Measurements from ENCODE around the gene SLC39A11. TPM values are rescaled to one million over a fixed set of nuclear protein-coding genes. Genes with fewer than 3 reads are reported as not detected.

The SLC39A11 gene
- total and polyA plus RNA-seq, 4 donors, result 18.9 to 44.9 (median 28.2) TPM

GRCh38 chr17:72671016-72671415 lies 421.5 kb downstream of the SLC39A11 start:
- H3K9me3 ChIP-seq (ENCODE audit: control insufficient read depth in 4 of 4, low read length in 3 of 4), result no peaks in the 10 kb centered on the region
- H3K27me3 ChIP-seq (ENCODE audit: control insufficient read depth in 4 of 4, insufficient read depth in 4 of 4, low read length in 3 of 4), result no peaks in the 10 kb centered on the region
- H3K4me1 ChIP-seq (ENCODE audit: control insufficient read depth in 4 of 4, insufficient read depth in 4 of 4, low read length in 3 of 4), result no peaks in the 10 kb centered on the region
- no peak overlapping the region for H3K4me3 ChIP-seq (ENCODE audit: low read depth in 1 of 3, low read length in 3 of 3)
- H3K9ac ChIP-seq (ENCODE audit: low read depth in 1 of 2, low read length in 2 of 2), result no peak overlapping the region
- DNase-seq (ENCODE audit: low spot score), result no peak
- no peak for TF ChIP-seq ZBTB33 (IDR thresholded peaks at IDR 0.05)
- TF ChIP-seq SP1 (IDR thresholded peaks at IDR 0.05), result no peak
- no peak for TF ChIP-seq HNF4A (conservative IDR thresholded peaks at IDR 0.05)
- no peak for TF ChIP-seq MAX (IDR thresholded peaks at IDR 0.05)
- no peak for TF ChIP-seq RXRA (IDR thresholded peaks at IDR 0.05)
- TF ChIP-seq CTCF (IDR thresholded peaks at IDR 0.05; ENCODE audit: low read depth, low read length, missing input control), result no peak
- no peak for TF ChIP-seq RAD21 (IDR thresholded peaks at IDR 0.05)
- TF ChIP-seq ATF3 (IDR thresholded peaks at IDR 0.05), result no peak
- no peak for TF ChIP-seq HNF4G (IDR thresholded peaks at IDR 0.05)
- no peak overlapping the region for H3K27ac ChIP-seq (ENCODE audit: low read depth in 1 of 2, low read length in 2 of 2)
- H3K36me3 ChIP-seq (ENCODE audit: control insufficient read depth in 4 of 4, insufficient read depth in 3 of 4, low read depth in 1 of 4, low read length in 3 of 4), result no peaks in the 10 kb centered on the region

- Histone ChIP-seq H3K4me1 (ENCODE audit: control insufficient read depth in 4 of 4, insufficient read depth in 4 of 4, low read length in 3 of 4) (no peaks in the 10 kb centered on the region), H3K9me3 (ENCODE audit: control insufficient read depth in 4 of 4, low read length in 3 of 4) (no peaks in the 10 kb centered on the region), H3K9ac (ENCODE audit: low read depth in 1 of 2, low read length in 2 of 2) (no peak overlapping the region), H3K27ac (ENCODE audit: low read depth in 1 of 2, low read length in 2 of 2) (no peak overlapping the region), H3K4me3 (ENCODE audit: low read depth in 1 of 3, low read length in 3 of 3) (no peak overlapping the region), H3K27me3 (ENCODE audit: control insufficient read depth in 4 of 4, insufficient read depth in 4 of 4, low read length in 3 of 4) (no peaks in the 10 kb centered on the region), H3K36me3 (ENCODE audit: control insufficient read depth in 4 of 4, insufficient read depth in 3 of 4, low read depth in 1 of 4, low read length in 3 of 4) (no peaks in the 10 kb centered on the region)
- no peak for DNase-seq (ENCODE audit: low spot score)
- TF ChIP-seq JUND (IDR thresholded peaks at IDR 0.05), result no peak
- TF ChIP-seq FOXA2 (IDR thresholded peaks at IDR 0.05), result no peak
- TF ChIP-seq MAX (IDR thresholded peaks at IDR 0.05), result no peak
- TF ChIP-seq REST (IDR thresholded peaks at IDR 0.05), result no peak
- no peak for TF ChIP-seq SP1 (IDR thresholded peaks at IDR 0.05)
- TF ChIP-seq NR2F2 (IDR thresholded peaks at IDR 0.05), result no peak
- no peak for TF ChIP-seq RAD21 (IDR thresholded peaks at IDR 0.05)
- no peak for TF ChIP-seq RXRA (IDR thresholded peaks at IDR 0.05)
- 96% methylated on average over 5 of the region's 5 CpGs for WGBS
Observed at GRCh38 chr17:72667096-72668063, 425.1 kb downstream of the SLC39A11 start.
